ENCODE results near the gene RALA. TPM values are rescaled to one million over a fixed set of nuclear protein-coding genes. Genes with fewer than 3 reads are reported as not detected.
"Not testable (repeated sequence)": the region's sequence is repeated elsewhere in the genome, so short reads cannot be mapped to it uniquely, and the experiment has no call there.

RALA gene
- polyA plus RNA-seq, 3 donors: 9.6 to 29.9 (median 23.6) TPM

DNA sequence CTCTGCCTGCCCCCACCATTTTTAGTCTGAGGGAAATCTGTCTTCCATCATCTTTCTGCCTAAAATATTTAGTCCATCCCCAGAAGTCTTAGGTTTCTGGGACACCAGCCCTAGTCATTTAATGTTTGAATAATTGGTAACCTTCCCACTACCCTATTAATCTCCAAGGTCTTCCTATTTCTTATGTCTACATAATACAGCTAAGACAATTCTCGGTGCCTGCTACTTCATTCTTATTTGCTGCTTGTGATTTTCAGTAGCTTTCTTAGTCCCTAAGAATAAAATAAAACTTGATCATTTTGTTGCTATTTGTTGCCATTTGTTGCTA lies 11.1 kb downstream of the RALA start:
- 68 to 75% (median 75%) methylated on average over 1 of the region's 1 CpG for WGBS, 3 donors
- no peak overlapping the region for H3K27ac ChIP-seq (ENCODE audit: low read depth, low read length)

DNA sequence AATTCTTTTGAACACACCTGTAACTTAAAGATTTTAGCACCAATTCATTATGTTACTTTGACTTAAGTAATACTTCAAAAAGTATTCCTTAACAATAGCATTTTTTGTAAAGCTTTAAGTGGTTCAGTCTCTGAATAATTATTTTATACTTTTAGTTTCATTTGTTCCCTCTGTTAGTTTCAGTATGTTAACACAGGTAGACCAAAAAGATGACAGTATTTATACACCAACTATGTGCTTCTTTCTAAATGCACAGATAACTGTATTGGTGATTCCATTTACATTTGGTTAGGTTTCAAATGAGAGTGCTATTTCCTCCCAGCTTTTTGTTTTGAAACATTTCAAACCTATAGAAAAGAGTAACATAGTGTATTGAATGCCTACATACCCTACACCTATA lies 14.0 kb downstream of the RALA start:
- H3K27ac ChIP-seq (ENCODE audit: low read depth, low read length): no peak overlapping the region

DNA sequence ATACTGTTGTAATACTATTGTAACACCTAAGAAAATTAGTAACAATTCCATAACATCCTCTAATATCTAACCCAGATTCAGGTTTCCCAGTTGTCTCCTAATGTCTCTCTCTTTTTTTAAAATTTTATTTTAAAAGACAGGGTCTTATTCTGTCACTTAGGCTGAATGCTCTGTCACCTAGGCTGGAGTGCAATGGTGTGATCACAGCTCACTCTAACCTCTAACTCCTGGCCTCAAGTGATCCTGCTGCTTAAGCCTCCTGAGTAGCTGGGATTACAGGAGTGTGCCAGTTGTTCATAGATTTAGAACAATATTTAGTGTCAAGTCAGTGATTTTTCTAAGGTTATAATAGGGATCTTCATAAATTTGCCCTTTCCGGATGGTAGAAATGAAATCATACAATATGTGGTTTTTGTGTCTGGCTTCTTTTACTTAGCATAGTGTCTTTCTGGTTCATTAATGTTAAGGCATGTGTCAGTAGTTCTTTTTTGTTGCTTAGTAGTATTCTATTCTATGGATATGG lies 14.7 kb downstream of the RALA start:
- 97 to 100% (median 100%) methylated on average over 1 of the region's 1 CpG for WGBS, 3 donors
- H3K27ac ChIP-seq (ENCODE audit: low read depth, low read length): no peak overlapping the region

DNA sequence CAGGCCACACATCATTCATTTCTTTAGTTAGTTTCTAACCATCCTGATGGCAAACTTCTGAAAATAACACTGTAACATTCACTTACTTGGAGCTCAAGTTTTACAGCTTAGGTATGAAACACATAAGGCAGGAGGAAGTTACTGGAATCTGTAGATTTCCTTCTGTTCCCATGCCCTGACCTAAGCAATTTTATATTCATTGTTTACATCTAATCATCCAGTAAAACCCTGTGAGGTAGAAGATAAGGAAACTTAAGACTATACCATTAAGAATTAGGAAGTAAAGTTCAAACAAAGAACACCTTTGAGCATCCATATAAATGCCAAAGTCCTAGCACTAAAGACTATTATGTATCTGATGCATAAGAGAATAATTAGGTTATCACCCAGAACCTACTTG lies 19.5 kb downstream of the RALA start:
- H3K27ac ChIP-seq (ENCODE audit: low read depth, low read length): no peak overlapping the region

DNA sequence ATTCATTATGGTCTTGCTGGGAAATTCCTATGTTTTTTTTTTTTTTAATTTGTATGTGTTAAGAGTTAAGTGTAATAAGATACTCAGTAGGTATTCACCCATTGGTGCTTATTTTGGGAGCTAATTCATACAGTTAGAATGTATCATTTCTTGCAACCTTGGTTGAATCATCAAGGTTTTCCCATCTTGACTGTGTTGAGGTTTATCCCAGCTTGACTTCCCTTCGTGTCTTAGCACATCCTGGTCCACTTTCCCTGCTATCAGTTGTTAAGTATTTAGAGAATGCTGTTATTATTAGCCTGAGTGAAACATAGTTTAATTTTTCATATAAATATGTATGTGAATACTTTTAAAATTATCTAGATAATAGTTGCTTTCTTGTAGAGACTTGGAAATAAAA lies 20.8 kb downstream of the RALA start:
- whole genome bisulfite sequencing, 3 donors: 60 to 75% (median 64%) methylated on average over 1 of the region's 1 CpG
- H3K27ac ChIP-seq (ENCODE audit: low read depth, low read length): no peak overlapping the region

DNA sequence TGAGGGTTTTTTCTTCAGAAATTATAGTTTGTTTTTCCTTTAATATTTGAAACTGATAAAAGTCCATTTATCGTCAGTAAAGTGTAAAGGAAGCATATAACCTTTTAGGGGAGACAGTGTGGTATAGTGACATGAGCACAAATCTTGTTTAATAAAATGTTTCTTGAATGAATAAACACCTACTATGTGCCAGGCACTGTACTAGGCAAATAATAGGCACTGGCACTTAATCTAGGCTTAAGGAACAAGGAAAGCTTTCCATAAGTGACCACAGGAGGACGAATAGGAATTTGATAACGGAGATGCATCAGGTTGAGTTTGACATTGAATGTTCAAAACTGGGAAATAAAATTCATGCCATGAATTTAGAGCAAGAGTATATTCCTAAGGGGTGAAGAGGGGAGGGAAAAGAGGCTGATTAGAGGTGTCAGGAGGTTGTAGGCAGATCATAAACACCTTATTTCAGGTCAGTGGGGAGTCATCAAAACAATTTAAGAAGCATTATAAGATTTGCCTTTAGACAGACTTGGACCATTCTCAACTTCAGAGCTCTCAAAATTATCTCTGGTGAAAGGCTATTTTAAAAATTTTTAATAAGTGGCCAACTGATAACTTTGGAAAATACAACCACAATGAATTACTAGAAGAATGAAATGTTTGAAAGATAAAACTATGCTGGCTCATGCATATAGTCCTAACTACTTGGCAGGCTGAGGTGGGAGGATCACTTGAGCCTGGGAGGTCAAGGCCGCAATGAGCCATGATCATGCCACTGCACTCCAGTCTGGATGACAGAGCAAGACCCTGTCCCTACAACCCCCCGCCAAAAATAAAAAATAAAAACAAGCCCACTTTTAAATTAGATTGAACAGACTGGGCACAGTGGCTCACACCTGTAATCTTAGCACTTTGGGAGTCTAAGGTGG lies 22.4 kb downstream of the RALA start:
- no peak overlapping the region for H3K27ac ChIP-seq (ENCODE audit: low read depth, low read length)
- WGBS, 3 donors: 78 to 84% (median 80%) methylated on average over 5 of the region's 5 CpGs

DNA sequence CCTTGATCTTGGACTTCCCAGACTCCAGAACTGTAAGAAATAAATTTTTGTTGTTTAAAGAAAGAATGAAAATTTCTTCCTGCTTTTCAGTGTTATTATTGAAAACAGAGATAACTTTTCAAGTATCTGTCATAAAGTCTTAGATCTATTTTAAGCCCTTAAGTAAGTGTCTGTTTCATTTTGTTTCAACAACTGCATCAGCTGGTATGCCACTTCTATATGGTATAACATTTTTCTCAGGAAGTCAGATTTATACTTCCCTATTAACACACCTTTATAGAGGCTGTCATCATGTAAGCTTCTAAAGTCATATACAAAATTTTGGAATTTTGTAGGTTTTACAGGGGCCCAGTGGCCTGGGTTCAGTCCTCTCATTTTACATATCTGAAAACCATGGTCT lies 24.4 kb downstream of the RALA start:
- no peak overlapping the region for H3K27ac ChIP-seq (ENCODE audit: low read depth, low read length)

DNA sequence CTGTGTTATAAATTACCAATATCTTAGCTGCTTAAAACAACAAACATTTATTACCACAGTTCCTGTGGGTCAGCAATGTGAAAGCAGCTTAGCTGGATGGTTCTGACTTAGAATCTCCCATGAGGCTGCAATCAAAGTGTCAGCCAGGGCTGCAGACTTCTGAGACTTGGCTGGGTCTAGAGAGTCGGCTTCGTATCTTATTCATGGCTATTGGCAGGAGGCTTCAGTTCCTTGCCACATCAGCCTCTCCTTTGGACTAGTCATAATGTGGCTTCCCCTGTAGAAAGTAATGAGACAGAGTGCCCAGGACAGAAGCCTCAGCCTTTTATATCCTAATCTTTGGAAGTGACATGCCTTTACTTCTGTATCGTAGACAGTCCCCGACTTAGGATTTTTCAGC lies 27.3 kb downstream of the RALA start:
- 58 to 90% (median 75%) methylated on average over 4 of the region's 4 CpGs for WGBS, 3 donors
- H3K27ac ChIP-seq (ENCODE audit: low read depth, low read length): no peak overlapping the region

DNA sequence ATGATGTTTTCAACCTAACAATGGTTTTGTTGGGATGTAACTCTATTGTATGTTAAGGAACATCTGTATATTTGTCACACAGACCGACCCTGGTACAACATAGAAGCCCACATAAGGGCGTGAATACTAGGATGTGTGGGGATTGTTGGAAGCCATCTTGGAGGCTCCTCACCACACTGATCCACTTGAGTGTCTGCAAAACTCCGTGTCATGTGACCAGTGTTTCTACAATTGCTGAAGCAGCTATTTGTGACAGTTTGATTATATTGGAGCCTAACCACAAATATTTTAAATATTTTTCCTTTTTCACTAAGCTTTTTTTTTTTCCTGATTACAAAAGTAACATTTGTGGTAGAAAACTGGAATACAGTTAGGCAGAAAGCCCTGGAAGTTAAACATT lies 27.9 kb downstream of the RALA start:
- WGBS, 3 donors: 83 to 91% (median 84%) methylated on average over 3 of the region's 3 CpGs

DNA sequence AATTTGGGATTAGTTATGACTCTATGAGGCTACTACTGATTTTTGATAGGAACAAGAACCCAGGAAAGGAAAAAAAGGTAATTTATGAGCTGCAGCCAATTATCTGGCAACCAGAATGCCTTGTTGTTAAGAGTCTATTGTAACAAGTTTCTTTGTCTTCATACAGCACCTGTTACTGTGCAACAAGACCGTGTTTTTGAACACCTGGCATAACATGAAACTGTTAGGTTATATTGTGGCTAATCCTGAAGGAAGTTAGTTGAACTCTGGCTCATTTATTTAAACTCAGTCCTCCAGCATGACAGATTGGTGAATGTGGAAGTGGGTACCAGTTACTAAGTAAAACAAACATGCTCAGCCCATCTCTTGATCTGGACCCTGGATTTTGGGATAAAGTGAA lies 33.0 kb downstream of the RALA start:
- no peak overlapping the region for H3K27ac ChIP-seq (ENCODE audit: low read depth, low read length)
- 54 to 64% (median 56%) methylated on average over 1 of the region's 1 CpG for WGBS, 3 donors

More for the DNA sequence above, 27.9 kb downstream of the RALA start:
- H3K27ac ChIP-seq (ENCODE audit: low read depth, low read length): no peak overlapping the region

DNA sequence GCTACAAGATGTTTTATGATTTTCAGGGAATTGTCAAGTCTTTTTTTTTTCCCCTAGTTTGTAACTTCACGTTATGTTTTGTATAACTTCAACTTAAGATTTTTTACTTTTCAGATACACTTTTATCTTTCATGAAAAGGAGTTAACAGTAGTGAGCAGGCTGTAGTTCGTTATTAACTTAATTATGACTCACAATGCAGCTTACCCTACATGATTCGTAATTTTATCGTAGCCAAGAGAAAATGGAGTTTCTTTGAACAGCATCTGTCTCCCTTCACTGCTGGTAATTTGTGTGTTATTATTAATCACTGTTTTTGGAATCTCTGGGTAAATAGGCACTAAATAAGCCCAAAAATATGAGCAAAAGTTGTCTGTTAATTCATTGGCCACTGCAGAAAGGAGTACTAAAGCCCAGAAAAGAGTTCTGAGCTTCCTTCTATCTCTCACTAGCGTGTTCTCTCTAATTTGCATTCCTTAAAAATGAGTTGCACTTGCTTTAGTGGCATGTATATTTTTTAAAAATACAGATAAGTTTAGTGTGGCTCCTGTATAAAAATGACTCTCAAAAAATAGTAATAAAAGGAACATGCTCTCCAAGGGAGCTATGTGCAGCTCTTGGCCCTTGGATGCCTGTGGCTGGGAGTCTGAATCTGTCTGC lies 36.1 kb downstream of the RALA start:
- 71 to 80% (median 79%) methylated on average over 5 of the region's 5 CpGs for WGBS, 3 donors

DNA sequence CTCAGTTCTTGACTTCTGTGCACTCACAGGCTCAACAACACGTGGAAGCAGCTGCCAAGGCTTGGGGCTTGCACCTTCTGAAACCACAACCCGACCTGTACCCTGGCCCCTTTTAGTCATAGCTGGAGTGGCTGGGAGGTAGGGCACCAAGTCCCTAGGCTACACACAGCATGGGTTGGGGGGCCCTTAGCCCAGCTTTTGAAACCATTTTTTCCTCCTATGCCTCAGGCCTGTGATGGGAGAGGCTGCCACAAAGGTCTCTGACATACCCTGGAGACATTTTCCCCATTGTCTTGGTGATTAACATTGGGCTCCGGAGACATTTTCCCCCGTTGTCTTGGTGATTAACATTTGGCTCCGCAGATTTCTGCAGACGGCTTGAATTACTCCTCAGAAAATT lies 38.6 kb downstream of the RALA start:
- 95 to 97% (median 96%) methylated on average over 6 of the region's 6 CpGs for WGBS, 3 donors
- H3K27ac ChIP-seq (ENCODE audit: low read depth, low read length): no peak overlapping the region

More for the DNA sequence above, 36.1 kb downstream of the RALA start:
- H3K27ac ChIP-seq (ENCODE audit: low read depth, low read length): no peak overlapping the region

DNA sequence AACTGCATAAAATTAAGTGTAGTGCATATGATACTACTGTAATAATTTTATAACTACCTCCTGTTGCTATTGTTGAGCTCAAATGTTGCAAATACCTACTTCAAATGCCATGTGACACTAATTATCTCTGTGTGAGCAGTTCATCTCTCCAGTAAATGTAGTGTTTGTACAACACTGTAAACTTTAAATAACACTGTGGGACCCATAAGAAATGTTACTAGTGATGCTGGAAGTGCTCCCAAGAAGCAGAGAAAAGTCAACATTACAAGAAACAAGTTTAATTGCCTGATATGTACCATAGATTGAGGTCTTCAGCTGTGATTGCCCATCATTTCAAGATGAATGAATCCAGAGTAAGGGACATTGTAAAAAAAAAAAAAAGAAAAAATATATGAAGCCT lies 39.9 kb downstream of the RALA start:
- no peak overlapping the region for H3K27ac ChIP-seq (ENCODE audit: low read depth, low read length)

DNA sequence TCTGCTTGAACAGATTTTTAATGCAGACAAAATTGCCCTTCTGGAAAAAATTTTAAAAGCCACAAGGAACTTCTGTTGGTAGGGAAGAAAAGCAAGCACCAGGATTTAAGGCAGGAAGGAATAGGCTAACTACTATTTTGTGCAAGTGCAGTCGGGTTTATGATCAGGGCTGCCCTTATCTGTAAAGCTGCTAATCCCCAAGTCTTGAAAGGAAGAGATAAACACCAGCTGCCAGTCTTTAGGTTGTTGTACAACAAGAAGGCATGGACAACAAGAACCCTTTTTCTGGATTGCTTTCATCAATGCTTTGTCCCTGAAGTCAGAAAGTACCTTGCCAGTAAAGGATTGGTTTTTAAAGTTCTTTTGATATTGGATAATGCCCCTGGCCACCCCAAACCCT lies 40.7 kb downstream of the RALA start:
- 43 to 75% (median 71%) methylated on average over 1 of the region's 1 CpG for WGBS, 3 donors
- H3K27ac ChIP-seq (ENCODE audit: low read depth, low read length): no peak overlapping the region

DNA sequence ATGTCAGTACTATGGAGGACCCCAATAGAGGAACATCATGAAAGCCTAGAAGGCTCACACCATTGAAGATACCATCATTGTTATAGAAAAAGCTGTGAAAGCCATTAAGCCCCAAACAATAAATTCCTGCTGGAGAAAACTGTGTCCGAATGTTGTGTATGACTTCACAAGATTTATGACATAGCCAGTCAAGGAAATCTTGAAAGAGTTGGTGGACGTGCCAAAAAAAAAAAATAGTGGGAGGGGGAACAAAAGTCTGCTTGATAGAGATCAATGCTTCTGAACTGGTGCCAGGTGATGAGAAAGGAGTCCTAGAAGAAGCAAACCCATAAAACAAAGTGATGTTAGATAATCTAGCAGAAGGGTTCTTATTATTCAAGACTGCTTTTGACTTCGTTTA lies 41.2 kb downstream of the RALA start:
- 77 to 85% (median 79%) methylated on average over 3 of the region's 3 CpGs for WGBS, 3 donors
- H3K27ac ChIP-seq (ENCODE audit: low read depth, low read length): no peak overlapping the region

DNA sequence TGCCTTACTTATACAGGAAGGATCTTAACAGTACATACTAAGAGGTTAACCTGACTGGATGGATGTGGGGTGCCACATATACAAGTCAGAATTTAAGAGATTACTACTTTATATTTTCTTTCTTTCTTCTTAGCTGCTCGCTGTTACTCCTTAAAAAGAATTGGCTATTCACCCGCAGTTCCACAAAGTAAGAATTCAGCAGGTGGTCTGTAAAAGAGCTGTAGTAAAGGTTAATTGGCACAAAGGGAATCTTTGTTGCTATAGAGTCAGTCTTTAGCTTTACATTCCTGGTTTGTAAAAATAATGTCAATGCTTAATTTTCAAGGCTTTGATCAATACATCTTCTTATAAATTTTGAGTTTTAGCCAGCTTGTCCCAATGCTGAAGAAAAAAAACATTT lies 43.2 kb downstream of the RALA start:
- whole genome bisulfite sequencing, 3 donors: 86 to 96% (median 93%) methylated on average over 2 of the region's 2 CpGs
- no peak overlapping the region for H3K27ac ChIP-seq (ENCODE audit: low read depth, low read length)

DNA sequence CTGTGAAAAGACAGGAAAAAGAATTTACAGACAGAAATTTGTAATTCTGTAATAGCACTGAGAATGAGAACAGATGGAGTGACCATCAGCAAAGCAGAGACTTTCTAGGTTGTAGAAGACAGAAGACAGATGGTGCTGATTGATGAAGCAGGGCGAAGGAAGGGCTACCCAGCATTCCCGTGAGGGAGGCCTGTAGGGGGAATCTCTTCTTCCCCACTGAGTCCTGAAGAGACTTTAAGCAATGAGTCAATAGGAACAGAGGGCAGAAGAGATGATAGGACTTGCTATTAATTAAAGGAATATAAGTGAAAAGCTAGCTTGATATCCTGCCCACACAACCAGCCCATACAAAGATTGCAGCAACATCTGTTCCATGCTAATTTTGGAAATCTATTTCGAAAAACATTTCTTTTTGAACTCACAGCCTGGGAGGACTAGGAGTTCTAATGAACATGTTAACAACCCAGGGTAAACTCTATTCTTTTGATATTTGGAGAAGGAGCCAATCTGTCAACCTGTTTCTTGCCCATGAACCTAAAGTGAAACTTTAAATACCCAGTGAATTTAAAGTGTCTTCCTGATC lies 44.1 kb downstream of the RALA start:
- no peak overlapping the region for H3K27ac ChIP-seq (ENCODE audit: low read depth, low read length)
- 52 to 72% (median 59%) methylated on average over 3 of the region's 3 CpGs for WGBS, 3 donors

DNA sequence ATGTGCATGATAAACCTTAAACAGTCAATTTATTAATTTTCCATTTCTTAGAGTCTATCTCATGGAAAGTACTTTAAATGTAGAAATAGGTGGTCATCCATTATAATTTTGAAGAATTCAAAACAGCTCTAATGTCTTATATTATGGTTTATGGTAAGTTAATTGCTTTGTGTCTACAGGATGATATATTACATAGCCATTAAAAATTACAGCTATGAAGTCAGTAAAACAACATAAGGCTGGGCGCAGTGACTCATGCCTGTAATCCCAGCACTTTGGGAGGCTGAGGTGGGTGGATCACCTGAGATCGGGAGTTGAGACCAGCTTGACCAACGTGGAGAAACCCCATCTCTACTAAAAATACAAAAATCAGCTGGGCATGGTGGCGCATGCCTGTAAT lies 44.9 kb downstream of the RALA start:
- not testable (repeated sequence) for H3K27ac ChIP-seq (ENCODE audit: low read depth, low read length)
- WGBS, 3 donors: 90 to 96% (median 91%) methylated on average over 4 of the region's 4 CpGs

DNA sequence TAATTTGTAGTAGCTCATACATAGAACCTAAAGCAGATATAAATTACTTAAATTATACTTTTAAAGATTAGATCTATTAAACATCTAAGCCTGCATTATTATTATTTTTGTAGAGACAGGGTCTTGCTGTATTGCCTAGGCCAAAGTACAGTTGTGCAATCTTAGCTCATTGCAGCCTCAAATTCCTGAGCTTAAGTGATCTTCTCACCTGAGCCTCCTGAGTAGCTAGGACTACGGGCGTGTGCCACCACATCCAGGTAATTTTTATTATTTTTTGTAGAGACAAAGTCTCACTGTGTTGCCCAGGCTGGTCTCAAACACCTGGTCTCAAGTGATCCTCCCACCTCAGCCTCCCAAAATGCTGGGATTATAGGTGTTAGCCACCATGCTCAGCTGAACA lies 46.7 kb downstream of the RALA start:
- WGBS, 3 donors: 90 to 100% (median 99%) methylated on average over 2 of the region's 2 CpGs
- no peak overlapping the region for H3K27ac ChIP-seq (ENCODE audit: low read depth, low read length)

DNA sequence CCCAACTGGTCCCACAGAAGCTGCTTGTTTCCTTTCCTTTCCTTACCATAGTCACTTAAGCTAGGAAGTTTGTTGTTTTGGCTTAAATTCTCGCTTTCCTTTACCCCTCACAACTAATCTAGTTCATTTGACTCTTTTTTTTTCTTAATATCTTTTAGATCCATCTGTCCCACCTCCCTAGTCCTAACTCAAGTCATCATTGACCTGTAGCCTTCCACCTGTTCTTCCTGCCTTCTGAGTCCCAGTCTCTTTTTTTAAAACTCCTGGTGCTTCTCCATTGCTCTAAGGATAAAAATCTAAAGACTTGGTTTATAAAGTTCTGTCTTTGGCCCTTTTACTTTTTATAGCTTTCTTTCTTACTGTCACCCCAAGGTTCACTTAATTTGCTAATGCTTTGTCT lies 47.6 kb downstream of the RALA start:
- WGBS, 3 donors: 0 to 52% (median 0%) methylated on average over 1 of the region's 1 CpG
- H3K27ac ChIP-seq (ENCODE audit: low read depth, low read length): no peak overlapping the region

All from adipose tissue (tissue), 3 donors.